ENCODE results near the gene AARS1.
"Not testable (repeated sequence)": the region's sequence is repeated elsewhere in the genome, so short reads cannot be mapped to it uniquely, and the experiment has no call there.

Gene AARS1

GRCh38 chr16:70289229-70290094 lies at the start of gene AARS1:
Gene AARS1 (minus strand): TSS chr16:70289506. CDS start chr16:70282763, 6,743 bp downstream.
- peak; percentile 96 for DNase-seq

GRCh38 chr16:70337814-70338213 lies 48.5 kb upstream of the AARS1 start:
- no peak for DNase-seq

GRCh38 chr16:70332728-70333127 lies 43.4 kb upstream of the AARS1 start:
- not testable (repeated sequence) for DNase-seq

- no peak for DNase-seq
Observed at GRCh38 chr16:70331588-70332358, 42.5 kb upstream of the AARS1 start.

- DNase-seq, result no peak
Observed at GRCh38 chr16:70331091-70331490, 41.8 kb upstream of the AARS1 start.

- DNase-seq, result no peak
Observed at GRCh38 chr16:70324998-70325747, 35.9 kb upstream of the AARS1 start.

GRCh38 chr16:70320121-70320520 lies 30.8 kb upstream of the AARS1 start:
- no peak for DNase-seq

- DNase-seq, result not testable (repeated sequence)
Observed at GRCh38 chr16:70307726-70308125, 18.4 kb upstream of the AARS1 start.

GRCh38 chr16:70306880-70307279 lies 17.6 kb upstream of the AARS1 start:
- DNase-seq, result no peak

- no peak for DNase-seq
Observed at GRCh38 chr16:70304892-70305448, 15.7 kb upstream of the AARS1 start.

- DNase-seq, result no peak
Observed at GRCh38 chr16:70302745-70303144, 13.4 kb upstream of the AARS1 start.

- no peak for DNase-seq
Observed at GRCh38 chr16:70301121-70301520, 11.8 kb upstream of the AARS1 start.

- peak; percentile 20 for DNase-seq
Observed at GRCh38 chr16:70298988-70299938, 10.0 kb upstream of the AARS1 start, which contains the start of gene DDX19B. Gene DDX19B (plus strand): TSS chr16:70299186. CDS start chr16:70299298, 112 bp downstream.

GRCh38 chr16:70295634-70296033 lies 6.3 kb upstream of the AARS1 start:
- no peak for DNase-seq

GRCh38 chr16:70294385-70295025 lies 5.2 kb upstream of the AARS1 start:
- no peak for DNase-seq

- not testable (repeated sequence) for DNase-seq
Observed at GRCh38 chr16:70292148-70292547, 2.8 kb upstream of the AARS1 start.

GRCh38 chr16:70290949-70291519 lies 1.7 kb upstream of the AARS1 start:
- DNase-seq, result no peak

- DNase-seq, result not testable (repeated sequence)
Observed at GRCh38 chr16:70287304-70287971, 1.9 kb downstream of the AARS1 start.

- no peak for DNase-seq
Observed at GRCh38 chr16:70276392-70276791, 12.9 kb downstream of the AARS1 start.

GRCh38 chr16:70271696-70272095 lies 17.6 kb downstream of the AARS1 start:
- DNase-seq, result no peak
